CD4-positive, alpha-beta T cell (primary cell): Measurements from ENCODE around the gene DAPK2. TPM values are rescaled to one million over a fixed set of nuclear protein-coding genes. Genes with fewer than 3 reads are reported as not detected.
"Not testable (repeated sequence)": the region's sequence is repeated elsewhere in the genome, so short reads cannot be mapped to it uniquely, and the experiment has no call there.

Experiments
- ATAC-seq: fragments of 200-7000 bp; cut with Tn5 transposase; one replicate; pipeline ENCODE4 v1.10.0; 2022; ENCODE audit warnings: mild to moderate bottlenecking; ENCODE audit not compliant: poor library complexity
- CTCF ChIA-PET: fragments of 350-600 bp; sonication (Branson Sonifier 250); formaldehyde crosslinking; loops from one replicate; lab custom pipeline; 2021; ENCODE audit warnings: antibody characterized with exemption, inconsistent platforms; lab: Charles Lee
- POLR2A ChIA-PET: fragments of 350-600 bp; sonication (Branson Sonifier 250); formaldehyde crosslinking; loops from one replicate; lab custom pipeline; 2021; ENCODE audit warnings: antibody characterized with exemption, inconsistent platforms; lab: Charles Lee
- DNase-seq, 14 experiments: peaks; one replicate each; pipeline ENCODE4 v3.0.0-alpha.2; 2013 to 2020; ENCODE audit warnings: mixed read lengths in 2 of 14
- H3K27ac ChIP-seq, 2 donors: one replicate each; pipeline versions ENCODE4 v1.5.1 to v1.7.0; 2013; ENCODE audit warnings: low read length in 2 of 2, low read depth in 1 of 2, mild to moderate bottlenecking in 1 of 2
- H3K27me3 ChIP-seq, 2 experiments: 1 replicate in 1 of 2; 2 replicates in 1 of 2; pipeline versions ENCODE4 v1.6.1 to v1.7.0; 2013; ENCODE audit warnings: low read length in 2 of 2, control low read depth in 1 of 2, mild to moderate bottlenecking in 1 of 2, moderate library complexity in 1 of 2; ENCODE audit not compliant: insufficient read depth in 2 of 2, control insufficient read depth in 1 of 2
- H3K36me3 ChIP-seq: one replicate; pipeline ENCODE4 v1.6.1; 2013; ENCODE audit warnings: low read length, control low read depth; ENCODE audit not compliant: insufficient read depth
- H3K4me1 ChIP-seq: one replicate; pipeline ENCODE4 v1.6.1; 2013; ENCODE audit warnings: low read length, control low read depth; ENCODE audit not compliant: insufficient read depth
- H3K4me3 ChIP-seq: one replicate; pipeline ENCODE4 v1.5.1; 2013; ENCODE audit warnings: mild to moderate bottlenecking, low read length, moderate library complexity
- H3K9me3 ChIP-seq, 2 experiments: 1 replicate in 1 of 2; 2 replicates in 1 of 2; pipeline versions ENCODE4 v1.6.1 to v1.7.0; 2013; ENCODE audit warnings: low read length in 2 of 2, mild to moderate bottlenecking in 2 of 2, control low read depth in 1 of 2, moderate library complexity in 1 of 2; ENCODE audit not compliant: control insufficient read depth in 1 of 2, insufficient read depth in 1 of 2
- H3K27ac Mint-ChIP-seq: one replicate; pipeline ENCODE4 v1.8.0; 2020; ENCODE audit warnings: mixed read lengths
- H3K27me3 Mint-ChIP-seq: one replicate; pipeline ENCODE4 v1.8.0; 2021; ENCODE audit warnings: mixed read lengths
- H3K36me3 Mint-ChIP-seq: one replicate; pipeline ENCODE4 v1.8.0; 2021; ENCODE audit warnings: low read depth, mixed read lengths
- H3K4me1 Mint-ChIP-seq: one replicate; pipeline ENCODE4 v1.8.0; 2021; ENCODE audit warnings: low read depth, mixed read lengths
- H3K4me3 Mint-ChIP-seq: one replicate; pipeline ENCODE4 v1.8.0; 2020; ENCODE audit warnings: mild to moderate bottlenecking, mixed read lengths
- H3K9me3 Mint-ChIP-seq: one replicate; pipeline ENCODE4 v1.8.0; 2020; ENCODE audit warnings: mixed read lengths
- intact Hi-C, 2 experiments: fragments of 100-400 bp; cut with DNase I in 1 of 2; cut with micrococcal nuclease in 1 of 2; formaldehyde crosslinking; loops; one replicate each; pipeline versions ENCODE4 v1.15.1 to v1.9.0; 2023 to 2025; cut with DNase I, micrococcal nuclease
- total RNA-seq, 174 experiments: library from RNA in 2 of 174; stranded (reverse) in 2 of 174; gene quantifications; one replicate each; pipeline ENCODE4 v1.2.3 and lab custom pipeline; 2021 to 2026
- TF ChIP-seq, protein P1 (sequence below): fragments of 200-600 bp; IDR thresholded peaks from one replicate; pipeline ENCODE4 v1.8.0; 2022; ENCODE audit warnings: antibody characterized with exemption, mild to moderate bottlenecking

The DAPK2 gene
- total RNA-seq, 2 experiments from 2014 or later: 1.3 to 1.6 TPM

DNA sequence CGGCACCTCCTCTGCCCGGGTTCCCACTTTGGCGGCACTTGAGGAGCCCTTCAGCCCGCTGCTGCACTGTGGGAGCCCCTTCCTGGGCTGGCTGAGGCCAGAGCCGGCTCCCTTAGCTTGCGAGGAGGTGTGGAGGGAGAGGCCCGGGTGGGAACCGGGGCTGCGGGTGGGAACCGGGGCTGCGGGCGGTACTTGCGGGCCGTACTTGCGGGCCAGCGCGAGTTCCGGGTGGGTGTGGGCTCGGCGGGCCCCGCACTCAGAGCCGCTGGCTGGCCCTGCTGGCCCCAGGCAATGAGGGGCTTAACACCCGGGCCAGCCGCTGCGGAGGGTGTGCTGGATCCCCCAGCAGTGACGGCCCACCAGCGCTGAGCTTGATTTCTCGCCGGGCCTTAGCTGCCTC lies 14.4 kb upstream of the DAPK2 start:
- ChIA-PET CTCF (no interaction called here), POLR2A (no interaction called here)
- no peak overlapping the region for H3K4me3 ChIP-seq
- H3K27me3 Mint-ChIP-seq: no peaks in the 10 kb centered on the region
- no peaks in the 10 kb centered on the region for H3K9me3 Mint-ChIP-seq
- ATAC-seq: no peak
- H3K4me1 ChIP-seq: no peaks in the 10 kb centered on the region
- H3K4me3 Mint-ChIP-seq: no peak overlapping the region
- H3K27me3 ChIP-seq: no peaks in the 10 kb centered on the region
- no peaks in the 10 kb centered on the region for H3K36me3 Mint-ChIP-seq
- no peaks in the 10 kb centered on the region for H3K36me3 ChIP-seq
- H3K27ac Mint-ChIP-seq: no peak overlapping the region
- DNase-seq: no peak
- H3K27ac ChIP-seq: no peak overlapping the region
- TF ChIP-seq, protein P1, sequence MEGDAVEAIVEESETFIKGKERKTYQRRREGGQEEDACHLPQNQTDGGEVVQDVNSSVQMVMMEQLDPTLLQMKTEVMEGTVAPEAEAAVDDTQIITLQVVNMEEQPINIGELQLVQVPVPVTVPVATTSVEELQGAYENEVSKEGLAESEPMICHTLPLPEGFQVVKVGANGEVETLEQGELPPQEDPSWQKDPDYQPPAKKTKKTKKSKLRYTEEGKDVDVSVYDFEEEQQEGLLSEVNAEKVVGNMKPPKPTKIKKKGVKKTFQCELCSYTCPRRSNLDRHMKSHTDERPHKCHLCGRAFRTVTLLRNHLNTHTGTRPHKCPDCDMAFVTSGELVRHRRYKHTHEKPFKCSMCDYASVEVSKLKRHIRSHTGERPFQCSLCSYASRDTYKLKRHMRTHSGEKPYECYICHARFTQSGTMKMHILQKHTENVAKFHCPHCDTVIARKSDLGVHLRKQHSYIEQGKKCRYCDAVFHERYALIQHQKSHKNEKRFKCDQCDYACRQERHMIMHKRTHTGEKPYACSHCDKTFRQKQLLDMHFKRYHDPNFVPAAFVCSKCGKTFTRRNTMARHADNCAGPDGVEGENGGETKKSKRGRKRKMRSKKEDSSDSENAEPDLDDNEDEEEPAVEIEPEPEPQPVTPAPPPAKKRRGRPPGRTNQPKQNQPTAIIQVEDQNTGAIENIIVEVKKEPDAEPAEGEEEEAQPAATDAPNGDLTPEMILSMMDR: no peak
- H3K9me3 ChIP-seq: peaks cover 0 to 14% of the 10 kb centered on the region in 2 experiments
- no peaks in the 10 kb centered on the region for H3K4me1 Mint-ChIP-seq
- intact Hi-C loops: loop anchor here in 1 of 2 experiments (10.0 kb wide), 1 partner anchor 776 kb away; no protein-coding TSS in a partner anchor

DNA sequence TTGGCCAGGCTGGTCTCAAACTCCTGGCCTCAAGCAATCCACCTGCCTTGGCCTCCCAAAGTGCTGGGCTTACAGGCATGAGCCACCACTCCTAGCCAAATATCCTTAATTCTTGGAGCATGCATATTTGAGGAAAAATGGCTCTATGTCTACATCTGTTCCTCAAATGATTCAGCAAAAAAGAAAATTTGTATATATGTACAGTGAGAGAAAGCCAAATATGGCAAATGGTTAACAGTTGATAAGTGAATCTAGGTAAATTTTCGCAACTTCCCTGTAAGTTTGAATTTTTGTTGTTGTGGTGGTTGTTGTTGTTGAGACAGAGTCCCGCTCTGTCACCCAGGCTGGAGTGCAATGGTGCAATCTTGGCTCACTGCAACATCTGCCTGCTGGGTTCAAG lies 12.8 kb upstream of the DAPK2 start:
- H3K4me3 Mint-ChIP-seq, DNase-seq, H3K4me1 ChIP-seq, intact Hi-C loops, CTCF ChIA-PET, ATAC-seq, H3K27ac ChIP-seq, H3K36me3 ChIP-seq, H3K36me3 Mint-ChIP-seq, POLR2A ChIA-PET, H3K4me1 Mint-ChIP-seq, H3K27me3 ChIP-seq, H3K27ac Mint-ChIP-seq, H3K9me3 Mint-ChIP-seq, H3K27me3 Mint-ChIP-seq, H3K4me3 ChIP-seq: not testable (repeated sequence)
- peaks cover 0 to 14% of the 10 kb centered on the region in 2 experiments for H3K9me3 ChIP-seq

DNA sequence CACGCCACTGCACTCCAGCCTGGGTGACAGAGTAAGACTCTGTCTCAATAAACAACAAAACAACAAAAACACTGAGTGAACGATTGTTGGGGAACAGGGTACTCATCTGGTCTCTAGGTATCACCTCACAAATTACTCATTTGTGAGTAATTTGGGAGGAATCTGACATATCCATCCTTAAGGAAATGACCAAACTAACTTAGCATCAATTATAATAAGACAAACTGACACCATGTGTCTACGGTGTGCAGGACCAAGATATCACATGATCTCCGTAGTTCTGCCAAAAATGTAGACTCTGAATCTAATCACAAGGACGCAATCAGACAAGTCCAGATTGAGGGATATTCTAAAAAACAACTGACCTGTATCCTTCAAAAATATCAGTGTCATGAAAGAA lies 12.0 kb upstream of the DAPK2 start:
- Histone ChIP-seq H3K4me3 (no peak overlapping the region), H3K9me3 (peaks cover 0 to 14% of the 10 kb centered on the region in 2 experiments), H3K27ac (no peak overlapping the region), H3K36me3 (no peaks in the 10 kb centered on the region), H3K27me3 (no peaks in the 10 kb centered on the region), H3K4me1 (no peaks in the 10 kb centered on the region)
- ChIA-PET CTCF (no interaction called here), POLR2A (no interaction called here)
- H3K4me1 Mint-ChIP-seq: no peaks in the 10 kb centered on the region
- no peak for DNase-seq
- no peaks in the 10 kb centered on the region for H3K36me3 Mint-ChIP-seq
- TF ChIP-seq, protein P1: no peak
- no peaks in the 10 kb centered on the region for H3K9me3 Mint-ChIP-seq
- no peak for ATAC-seq
- no peaks in the 10 kb centered on the region for H3K27me3 Mint-ChIP-seq
- no peak overlapping the region for H3K4me3 Mint-ChIP-seq
- no peak overlapping the region for H3K27ac Mint-ChIP-seq
- intact Hi-C loops: no loop called here

DNA sequence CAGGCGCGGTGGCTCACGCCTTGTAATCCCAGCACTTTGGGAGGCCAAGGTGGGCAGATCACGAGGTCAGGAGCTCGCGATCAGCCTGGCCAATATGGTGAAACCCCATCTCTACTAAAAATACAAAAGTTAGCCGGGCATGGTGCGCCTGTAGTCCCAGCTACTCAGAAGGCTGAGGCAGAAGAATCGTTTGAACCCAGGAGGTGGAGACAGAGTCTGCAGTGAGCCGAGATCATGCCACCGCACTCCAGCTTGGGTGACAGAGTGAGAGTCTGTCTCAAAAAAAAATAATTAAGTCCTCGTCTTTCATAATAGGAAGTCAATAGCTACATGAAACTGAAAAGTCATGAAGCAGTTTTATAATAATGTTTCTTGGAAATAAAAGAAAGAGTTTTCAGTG lies 7.4 kb upstream of the DAPK2 start:
- H3K9me3 ChIP-seq, H3K9me3 Mint-ChIP-seq, H3K36me3 Mint-ChIP-seq, intact Hi-C loops, H3K4me3 Mint-ChIP-seq, H3K36me3 ChIP-seq, DNase-seq, H3K4me3 ChIP-seq, POLR2A ChIA-PET, H3K27ac ChIP-seq, H3K4me1 Mint-ChIP-seq, H3K27me3 Mint-ChIP-seq, H3K27ac Mint-ChIP-seq, ATAC-seq, H3K4me1 ChIP-seq, H3K27me3 ChIP-seq: not testable (repeated sequence)
- CTCF ChIA-PET: interaction anchor here (1.4 to 1.6 kb wide), 3 partner anchors 11 to 21 kb away, joined by 3 to 5 read pairs (median 3); no protein-coding TSS in a partner anchor
